Measurements from ENCODE around the gene PANK4.

The PANK4 gene

DNA sequence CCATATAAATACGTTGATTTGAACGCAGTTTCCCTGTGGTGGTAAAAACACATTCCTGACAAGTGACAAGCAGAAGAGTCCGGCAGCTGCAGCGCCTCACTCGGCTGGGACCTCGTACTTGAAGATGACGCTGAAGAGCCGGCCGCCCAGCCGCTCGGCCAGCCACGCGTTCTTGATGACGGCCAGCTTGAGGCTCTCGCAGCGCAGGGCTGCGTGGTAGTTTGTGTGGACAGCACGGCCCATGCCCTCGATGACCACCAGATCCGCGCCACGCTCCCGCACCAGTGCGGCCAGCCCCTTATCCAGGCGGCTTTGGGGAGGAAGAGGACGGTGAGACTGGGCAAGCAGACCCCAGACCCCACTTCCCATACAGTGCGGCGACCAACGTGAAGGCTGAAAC lies 17.6 kb downstream of the PANK4 start:
- DNase-seq = no peak

DNA sequence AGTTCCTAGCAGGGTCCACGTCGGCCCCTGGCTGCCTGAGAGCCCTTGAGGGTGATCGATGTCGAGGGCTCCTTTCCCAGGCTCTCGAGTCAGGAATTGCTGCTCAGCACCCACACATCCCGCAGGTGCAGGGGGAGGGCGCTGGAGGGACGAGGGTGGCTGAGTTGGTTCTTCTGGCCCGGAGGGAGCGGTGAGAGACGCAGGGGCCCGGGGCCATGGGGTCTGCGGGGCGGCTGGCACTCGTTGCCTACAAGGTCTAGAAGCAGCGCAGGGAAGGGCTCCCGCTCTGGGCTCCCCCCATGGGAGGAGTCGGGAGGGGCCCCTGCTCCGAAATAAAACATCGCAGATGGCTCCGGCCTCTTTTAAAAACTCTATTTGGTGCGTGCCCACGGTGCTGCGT lies 18.2 kb downstream of the PANK4 start:
- DNase-seq = no peak

DNA sequence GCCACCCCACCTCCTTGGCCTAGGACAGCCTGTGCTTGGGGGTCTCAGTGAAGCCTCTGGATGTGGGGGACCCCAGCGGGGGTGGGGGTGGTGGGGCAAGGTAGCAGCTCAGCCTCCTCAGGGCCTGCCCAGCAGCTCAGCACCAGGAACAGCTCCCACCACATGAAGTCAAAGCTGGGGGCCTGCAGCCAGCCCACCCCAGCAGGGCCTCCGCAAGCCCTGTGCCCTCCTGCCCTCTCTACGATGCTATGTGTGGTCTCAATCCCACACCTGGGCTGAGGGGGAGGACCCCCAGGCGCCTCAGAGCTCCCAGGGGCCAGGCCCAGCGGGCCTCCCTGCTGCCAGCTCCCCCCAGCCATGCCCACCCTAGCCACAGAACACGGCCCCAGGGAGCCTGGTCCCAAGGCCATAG lies 18.6 kb downstream of the PANK4 start:
- DNase-seq = no peak

DNA sequence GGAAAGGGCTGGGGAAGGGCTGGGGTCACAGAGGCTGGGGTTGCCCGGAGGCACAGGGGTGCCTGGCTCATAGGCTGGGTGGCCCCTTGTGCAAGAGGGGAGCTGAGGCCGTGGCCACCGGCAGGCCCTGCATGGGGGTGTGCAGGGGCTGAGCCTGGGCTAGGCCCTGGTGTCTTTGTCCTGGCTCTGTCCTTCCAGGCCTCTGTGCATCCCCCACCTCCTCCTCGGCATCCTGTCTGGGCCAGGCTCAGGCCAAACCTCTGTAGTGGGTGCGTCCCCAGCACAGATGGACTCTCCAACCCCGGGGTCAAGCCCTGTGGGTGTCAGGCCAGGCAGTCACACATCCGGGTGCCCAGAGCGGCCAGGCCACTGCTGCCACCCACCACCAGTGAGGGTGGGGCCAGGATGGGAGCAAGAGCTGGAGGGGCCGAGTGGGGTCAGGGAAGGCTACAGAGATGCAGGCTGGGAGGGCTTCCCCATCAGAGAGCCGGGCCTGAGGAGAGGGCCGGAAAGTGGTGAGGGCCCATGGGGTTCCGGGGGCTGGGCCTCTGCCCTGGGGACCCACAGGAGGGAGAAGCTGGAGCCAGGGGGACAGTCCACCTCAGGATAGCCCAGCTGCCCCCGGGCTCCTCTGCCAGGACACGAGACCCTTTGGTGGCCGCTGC lies 19.4 kb downstream of the PANK4 start:
- DNase-seq = no peak

DNA sequence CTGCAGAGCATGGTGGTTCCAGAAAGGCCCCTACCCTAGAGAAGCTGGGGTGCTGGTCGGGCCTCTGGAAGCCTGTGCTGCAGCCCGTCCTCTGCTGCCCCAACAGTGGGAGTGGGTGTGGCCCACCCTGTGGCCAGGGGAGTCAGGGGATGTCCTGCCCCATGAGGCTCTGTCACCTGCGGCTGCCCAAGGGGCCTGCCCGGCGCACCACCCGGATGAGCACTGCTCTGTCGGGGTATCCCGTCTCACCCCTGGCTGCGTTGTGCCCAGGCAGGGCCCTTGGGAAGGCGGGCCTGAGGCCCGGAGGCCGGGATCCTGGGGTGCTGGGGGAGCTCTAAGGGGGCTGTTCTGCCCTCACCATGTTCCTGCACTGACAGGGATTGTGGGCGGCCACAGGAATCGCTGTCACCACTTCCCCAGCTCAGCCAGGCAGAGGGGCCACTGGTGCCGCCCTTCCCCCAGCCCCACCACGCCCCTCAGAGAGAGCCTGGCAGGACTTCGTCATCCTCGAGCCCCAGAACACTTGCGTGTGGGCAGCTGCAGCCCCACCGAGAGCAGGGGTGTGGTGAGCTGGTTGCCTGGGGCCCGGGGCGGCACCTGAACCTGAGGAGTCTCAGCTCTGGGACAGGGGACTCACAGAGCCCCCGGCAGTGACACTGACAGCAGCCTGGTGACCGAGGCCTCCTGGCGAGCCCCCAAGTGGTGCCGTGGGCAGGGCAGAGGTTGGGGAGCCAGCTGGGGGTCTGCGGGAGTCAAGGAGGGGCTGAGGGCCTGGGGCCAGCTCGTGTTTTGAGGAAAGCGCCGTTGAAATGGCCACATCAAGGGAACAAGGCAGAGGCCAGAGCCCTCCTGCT lies 20.2 kb downstream of the PANK4 start:
- DNase-seq = no peak

DNA sequence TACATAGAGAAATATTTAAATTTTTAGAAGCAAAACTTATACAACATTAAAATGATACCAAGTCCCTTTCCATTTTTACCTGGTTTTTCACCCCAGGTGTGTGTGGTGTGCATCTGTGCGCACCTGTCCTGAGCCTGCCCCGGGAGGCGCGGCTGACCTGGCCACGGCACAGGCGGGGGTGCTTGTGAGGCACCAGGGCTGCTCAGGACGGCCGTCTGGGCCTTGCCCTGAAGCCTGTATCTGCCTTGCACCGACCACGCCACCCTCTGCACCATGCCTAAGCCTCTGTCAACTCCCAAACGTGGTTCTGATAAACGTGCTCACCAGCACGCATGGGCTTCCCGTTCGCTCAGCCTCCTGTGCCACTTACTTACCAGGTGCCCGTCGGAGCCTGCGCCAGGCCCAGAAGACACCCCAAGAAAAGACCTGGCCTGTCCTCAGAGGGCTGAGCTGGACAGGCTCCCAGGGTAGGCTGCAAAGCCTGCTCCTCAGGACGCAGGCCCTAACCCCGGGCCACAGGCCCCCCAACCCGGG lies 20.9 kb downstream of the PANK4 start:
- DNase-seq = no peak

DNA sequence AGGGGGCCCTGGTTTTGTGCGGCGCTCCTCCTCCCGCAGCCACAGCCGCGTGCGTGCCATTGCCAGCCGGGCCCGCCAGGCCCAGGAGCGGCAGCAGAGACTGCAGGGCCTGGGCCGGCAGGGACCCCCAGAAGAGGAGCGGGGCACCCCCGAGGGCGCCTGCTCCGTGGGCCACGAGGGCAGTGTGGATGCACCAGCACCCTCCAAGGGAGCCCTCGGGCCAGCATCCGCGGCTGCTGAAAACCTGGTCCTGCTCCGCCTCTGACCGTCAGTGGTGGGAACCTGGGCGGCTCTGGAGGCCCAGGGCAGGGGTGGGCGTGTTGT lies 21.5 kb downstream of the PANK4 start:
- no peak for DNase-seq

DNA sequence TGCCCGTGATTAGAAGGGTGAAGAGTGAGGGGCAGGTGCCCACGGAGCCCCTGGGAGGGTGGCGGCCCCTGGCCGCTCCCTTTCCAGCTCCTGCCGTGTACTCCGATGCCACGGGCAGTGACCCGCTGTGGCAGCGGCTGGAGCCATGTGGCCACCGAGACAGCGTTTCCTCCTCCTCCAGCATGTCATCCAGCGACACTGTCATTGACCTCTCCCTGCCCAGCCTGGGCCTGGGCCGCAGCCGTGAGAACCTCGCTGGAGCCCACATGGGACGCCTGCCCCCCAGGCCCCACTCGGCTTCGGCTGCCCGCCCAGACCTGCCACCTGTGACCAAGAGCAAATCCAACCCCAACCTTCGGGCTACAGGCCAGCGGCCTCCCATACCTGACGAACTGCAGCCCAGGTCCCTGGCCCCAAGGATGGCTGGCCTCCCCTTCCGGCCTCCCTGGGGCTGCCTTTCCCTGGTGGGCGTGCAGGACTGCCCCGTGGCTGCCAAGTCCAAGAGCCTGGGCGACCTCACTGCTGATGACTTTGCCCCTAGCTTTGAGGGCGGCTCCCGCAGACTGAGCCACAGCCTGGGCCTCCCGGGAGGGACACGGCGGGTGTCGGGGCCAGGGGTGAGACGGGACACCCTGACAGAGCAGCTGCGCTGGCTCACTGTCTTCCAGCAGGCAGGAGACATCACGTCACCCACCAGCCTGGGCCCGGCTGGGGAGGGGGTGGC lies 22.0 kb downstream of the PANK4 start:
- no peak for DNase-seq

DNA sequence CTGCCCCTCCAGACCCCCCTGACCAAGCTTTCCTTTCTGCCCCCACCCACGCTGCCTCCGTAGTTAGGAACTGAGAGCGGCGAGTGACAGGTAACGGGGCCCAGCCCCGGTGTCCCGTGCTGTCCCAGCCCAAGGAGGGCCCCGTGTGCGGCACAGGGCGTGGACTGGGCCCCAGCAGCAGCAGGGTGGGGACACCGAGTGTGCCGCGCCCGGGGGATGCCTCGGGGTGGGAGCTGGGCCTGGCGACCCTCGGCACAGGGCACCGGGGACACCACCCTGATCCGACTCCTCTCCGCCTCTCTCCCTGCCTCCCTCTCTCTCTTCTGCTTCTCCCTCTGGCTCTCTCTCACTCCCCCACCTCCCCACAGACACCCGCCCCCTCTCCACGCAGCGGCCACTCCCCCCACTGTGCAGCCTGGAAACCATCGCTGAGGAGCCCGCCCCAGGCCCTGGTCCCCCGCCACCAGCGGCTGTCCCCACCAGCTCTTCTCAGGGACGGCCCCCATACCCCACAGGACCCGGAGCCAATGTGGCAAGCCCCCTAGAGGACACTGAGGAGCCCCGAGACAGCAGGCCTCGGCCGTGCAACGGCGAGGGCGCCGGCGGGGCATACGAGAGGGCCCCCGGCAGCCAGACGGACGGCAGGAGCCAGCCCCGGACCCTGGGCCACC lies 22.7 kb downstream of the PANK4 start:
- DNase-seq = no peak

DNA sequence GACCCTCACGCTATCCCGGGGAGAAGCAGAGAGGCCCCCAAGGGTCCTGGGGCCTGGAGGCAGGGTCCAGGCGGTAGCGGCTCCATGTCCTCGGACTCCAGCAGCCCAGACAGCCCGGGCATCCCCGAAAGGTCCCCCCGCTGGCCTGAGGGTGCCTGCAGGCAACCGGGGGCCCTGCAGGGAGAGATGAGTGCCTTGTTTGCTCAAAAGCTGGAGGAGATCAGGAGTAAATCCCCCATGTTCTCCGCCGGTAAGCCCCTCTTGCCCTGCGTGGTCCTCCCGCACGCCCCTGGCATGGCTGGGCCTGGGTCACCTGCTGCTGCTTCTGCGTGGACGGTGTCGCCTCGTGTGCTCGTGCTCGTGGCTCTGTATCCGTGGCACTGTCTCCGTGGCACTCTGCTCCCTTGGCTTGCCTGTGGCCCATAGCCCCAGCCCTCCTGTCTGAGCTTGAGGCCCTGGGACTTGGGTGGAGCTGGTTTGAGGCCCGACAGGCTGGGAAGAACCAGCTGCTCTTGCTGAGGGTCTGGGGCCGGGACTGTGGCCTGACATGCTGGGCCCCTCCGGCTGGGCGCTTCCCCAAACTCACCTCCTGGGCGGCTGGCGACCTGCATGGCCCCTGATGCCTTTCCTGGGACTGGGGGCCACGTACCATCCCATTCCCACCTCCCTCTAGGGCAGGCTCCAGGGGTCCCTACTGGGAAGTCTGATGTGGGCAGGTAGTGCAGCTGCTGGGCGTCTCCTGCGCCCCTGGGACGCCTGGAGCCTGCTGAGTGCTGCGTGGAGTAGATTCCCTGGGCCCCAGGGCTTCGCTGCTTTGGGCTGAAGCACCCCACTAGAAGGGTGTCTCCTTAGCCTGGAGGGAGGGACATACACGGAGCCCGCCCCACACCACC lies 23.5 kb downstream of the PANK4 start:
- no peak for DNase-seq

DNA sequence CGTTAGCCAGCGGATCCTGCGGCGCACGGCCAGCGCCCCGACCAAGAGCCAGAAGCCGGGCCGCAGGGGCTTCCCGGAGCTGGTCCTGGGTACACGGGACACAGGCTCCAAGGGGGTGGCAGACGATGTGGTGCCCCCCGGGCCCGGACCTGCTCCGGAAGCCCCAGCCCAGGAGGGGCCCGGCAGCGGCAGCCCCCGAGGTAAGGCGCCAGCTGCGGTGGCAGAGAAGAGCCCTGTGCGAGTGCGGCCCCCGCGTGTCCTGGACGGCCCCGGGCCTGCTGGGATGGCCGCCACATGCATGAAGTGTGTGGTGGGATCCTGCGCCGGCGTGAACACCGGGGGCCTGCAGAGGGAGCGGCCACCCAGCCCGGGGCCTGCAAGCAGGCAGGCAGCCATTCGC lies 24.2 kb downstream of the PANK4 start:
- DNase-seq = no peak

DNA sequence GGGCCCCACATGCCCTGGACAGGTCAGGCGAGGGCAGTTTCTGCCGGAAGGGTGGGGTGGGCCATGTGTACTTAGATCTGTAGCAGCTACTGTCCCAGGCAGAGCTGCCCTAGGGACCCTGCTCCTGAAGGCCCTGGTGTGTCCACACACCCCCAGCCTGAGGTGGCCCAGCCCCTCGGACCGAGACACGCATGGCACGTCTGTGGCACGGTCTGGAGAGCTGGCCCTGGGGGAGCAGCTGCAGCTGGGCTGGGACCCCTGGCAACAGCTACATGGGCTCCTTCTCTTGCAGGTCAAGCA lies 24.6 kb downstream of the PANK4 start:
- no peak for DNase-seq

DNA sequence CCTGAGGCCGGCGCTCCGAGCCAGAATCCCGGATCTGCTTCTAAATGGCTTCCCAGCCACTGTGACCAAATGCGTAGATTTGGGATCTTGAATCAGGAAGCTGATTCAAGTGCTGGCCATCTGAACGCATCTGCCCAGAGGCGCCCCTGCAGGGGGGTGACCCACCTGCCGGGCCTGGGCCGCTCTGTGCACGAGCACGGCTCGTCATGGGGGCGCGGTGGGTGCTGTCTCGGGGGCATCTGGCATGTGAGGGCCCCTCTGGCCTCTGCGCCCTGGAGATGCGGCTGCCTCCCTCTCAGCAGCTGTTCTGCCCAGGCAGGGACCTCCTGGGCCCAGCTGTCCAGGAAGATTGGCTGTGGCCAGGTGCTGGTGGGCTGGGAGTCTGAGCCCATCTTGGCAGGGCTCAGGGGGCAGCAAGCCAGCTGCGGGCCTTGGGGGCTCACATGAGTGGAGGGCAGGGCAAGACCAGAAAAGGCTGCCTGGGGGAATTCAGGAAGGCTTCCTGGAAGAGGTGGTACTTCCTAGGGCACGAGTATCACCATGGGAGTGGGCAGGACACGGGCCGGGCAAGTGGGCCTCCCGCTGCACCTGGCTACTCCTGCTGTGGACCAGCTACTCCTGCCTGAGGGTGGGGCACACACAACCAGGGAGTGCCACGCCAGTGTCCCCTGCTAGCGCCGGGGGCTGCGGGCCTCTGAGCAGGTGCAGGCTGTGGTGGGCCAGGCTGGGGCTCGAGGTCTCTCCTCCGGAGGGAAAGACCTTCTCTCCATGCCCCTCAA lies 25.2 kb downstream of the PANK4 start:
- no peak for DNase-seq

DNA sequence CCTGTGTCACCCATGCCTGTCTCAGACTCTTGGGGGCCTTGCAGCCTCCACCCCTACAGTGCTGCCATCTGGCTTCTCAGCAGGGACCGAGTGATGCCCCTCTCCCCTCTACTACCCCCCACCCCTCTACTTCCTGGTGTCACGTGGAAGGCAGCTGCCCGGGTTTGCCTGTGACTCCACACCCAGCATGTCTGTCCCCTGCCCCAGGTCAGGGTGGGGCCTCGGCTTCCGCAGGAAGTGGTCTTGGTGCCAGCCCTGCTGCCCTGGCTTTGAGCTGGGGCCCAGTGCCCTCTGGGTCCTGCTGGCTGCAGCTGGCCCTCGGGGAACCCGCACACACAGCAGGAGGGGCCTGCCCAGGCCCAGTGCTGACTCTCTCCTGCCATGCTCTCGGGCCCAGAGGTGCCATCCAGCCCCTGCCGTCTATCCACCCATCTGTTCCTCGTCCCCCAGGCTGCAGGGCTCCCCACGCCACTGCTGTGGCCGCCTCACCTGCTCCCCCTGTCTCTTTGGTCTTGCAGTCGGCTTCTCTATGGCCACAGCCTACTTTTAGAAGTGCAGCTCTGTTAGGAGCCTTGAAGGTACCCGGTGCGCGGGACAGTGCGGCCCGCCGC lies 26.3 kb downstream of the PANK4 start:
- no peak for DNase-seq

DNA sequence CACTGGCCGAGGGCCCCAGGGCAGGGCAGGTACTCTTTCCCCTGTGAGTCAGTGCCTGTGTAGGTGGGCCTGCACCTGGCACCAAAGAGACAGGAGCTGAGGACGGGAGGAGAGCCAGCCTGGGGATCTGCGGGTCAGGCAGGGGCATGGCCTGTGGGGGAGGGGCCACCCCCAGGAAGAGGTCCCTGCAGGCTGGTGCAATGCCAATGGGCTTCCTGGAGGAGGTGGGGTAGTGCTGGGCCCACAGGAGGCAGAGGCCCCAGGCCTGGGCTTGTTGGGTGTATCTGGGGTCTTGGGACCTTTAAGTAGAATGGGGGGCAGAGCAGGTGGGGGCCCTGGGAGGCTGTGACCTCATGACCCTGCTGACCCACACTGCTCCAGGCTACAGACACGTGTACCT lies 27.1 kb downstream of the PANK4 start:
- DNase-seq = no peak

DNA sequence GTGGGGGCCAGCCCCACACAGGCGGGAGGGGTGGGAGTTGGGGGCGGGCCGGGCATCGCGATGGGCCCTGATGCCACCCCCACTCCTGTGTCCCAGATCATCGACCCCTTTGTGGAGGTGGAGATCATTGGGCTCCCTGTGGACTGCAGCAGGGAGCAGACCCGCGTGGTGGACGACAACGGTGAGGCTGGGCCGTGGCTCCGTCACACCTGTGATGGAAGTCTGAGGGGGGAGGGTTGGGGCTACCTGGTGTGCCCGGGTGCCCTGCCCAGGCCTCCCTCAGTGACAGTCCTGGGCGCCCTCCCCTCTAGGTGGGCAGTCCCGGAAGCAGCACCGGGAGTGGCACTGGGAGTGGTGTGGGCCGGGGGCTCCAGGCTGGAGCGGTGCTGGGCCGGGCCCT lies 27.7 kb downstream of the PANK4 start:
- DNase-seq = no peak

DNA sequence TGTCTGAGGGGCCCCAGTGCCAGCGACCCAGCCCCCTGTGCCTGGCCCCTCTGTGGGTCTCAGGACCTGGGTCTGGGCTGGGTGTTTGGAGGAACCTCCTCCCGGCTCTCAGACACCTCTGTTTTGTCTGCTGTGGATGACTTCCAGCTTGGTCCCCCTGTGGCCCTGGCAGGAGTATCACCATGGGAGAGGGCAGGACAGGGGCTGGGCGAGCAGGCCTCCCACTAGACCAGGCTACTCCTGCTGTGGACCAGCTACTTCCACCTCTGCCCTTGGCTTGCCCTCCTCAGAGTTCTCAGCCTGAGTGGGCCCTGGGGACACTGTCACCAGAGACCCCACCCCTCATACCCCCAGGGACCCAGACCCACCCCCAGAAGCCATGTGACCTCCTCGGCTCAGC lies 28.5 kb downstream of the PANK4 start:
- DNase-seq = no peak

DNA sequence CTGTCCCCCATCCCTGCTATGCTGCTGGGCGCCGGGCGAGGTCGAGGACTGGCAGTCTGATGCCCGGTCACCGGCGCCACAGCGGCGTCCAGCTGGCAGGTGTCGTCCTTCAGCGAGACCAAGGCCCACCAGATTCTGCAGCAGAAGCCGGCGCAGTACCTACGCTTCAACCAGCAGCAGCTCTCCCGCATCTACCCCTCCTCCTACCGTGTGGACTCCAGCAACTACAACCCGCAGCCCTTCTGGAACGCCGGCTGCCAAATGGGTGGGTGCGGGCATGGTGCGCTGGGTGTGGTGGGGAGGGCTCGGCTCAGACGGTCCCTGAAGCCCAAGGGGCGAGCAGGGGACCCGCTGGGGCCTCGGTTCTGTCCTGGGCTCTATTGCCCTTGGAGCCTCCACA lies 29.6 kb downstream of the PANK4 start:
- DNase-seq = no peak

DNA sequence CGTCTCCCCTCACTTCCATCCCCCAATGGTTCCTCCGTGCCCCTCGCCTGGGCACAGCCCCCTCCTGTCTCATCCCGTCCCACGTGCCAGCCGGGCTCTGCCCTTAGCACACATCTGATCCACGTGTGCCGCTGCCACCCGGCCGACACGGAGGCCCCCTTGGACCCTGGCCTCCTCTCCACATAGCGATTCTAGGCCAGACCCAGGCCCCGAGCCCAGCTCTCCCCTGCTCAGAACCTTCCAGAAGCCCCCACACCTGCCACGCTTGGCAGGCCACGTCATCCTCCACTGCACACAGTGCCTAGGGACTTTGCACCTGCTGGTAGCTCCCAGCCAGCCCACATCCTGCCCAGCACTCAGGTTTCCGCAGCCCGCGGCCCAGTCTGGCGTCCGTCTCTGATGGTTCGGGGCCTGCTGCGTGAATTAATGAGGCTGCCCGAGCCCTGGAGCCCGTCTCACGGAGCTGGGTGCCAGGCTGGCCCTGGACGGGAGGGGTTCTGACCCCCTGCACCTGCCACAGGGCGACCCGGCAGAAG lies 30.2 kb downstream of the PANK4 start:
- no peak for DNase-seq

DNA sequence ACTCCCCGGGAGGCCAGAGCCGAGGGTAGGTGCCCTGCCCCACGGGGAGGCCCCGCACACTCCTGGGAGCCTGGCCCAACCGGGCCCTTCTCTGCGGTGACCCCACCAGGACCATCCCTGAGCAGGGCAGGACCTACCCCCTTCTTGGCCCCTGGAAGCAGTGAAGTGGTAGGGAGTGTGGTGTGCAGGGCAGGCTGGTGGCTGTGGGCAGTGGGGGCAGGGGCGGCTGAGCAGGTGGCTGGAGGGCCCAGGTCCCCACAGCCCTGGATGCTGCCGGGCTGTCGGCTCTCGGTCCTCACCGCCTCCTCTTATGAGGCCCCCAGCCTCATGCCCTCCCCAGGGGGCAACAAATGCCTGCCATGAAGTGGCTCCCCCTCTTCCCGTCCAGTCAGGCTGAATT lies 30.9 kb downstream of the PANK4 start:
- no peak for DNase-seq

DNA sequence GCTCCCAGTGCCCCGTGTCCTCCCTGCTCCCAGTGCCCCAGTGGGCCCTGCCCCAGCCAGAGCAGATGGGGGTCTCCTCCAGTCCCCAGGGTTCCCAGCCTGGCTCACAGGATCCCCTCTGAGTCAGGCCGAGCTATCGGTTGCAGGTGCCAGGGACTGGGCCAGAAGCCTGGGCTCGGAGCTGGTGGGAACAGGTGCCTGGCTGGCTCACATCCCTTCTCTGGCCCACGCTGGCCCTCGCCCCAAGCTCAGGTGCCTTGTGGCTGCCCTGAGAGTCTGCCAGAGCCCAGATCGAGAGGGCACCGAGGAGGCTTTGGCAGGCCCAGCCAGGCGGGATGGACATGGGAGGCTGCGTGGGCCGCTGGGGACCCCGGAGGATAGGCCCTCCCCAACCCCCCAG lies 31.4 kb downstream of the PANK4 start:
- no peak for DNase-seq
